ENCODE measurements around the gene CHMP1A.
A peak's percentile ranks its signal among the peaks of the same experiment; 100 is the strongest.
"Not testable (repeated sequence)": the region's sequence is repeated elsewhere in the genome, so short reads cannot be mapped to it uniquely, and the experiment has no call there.

CHMP1A gene

GRCh38 chr16:89700649-89701424, 43.3 kb upstream of the CHMP1A start:
- TF ChIP-seq, protein P1, sequence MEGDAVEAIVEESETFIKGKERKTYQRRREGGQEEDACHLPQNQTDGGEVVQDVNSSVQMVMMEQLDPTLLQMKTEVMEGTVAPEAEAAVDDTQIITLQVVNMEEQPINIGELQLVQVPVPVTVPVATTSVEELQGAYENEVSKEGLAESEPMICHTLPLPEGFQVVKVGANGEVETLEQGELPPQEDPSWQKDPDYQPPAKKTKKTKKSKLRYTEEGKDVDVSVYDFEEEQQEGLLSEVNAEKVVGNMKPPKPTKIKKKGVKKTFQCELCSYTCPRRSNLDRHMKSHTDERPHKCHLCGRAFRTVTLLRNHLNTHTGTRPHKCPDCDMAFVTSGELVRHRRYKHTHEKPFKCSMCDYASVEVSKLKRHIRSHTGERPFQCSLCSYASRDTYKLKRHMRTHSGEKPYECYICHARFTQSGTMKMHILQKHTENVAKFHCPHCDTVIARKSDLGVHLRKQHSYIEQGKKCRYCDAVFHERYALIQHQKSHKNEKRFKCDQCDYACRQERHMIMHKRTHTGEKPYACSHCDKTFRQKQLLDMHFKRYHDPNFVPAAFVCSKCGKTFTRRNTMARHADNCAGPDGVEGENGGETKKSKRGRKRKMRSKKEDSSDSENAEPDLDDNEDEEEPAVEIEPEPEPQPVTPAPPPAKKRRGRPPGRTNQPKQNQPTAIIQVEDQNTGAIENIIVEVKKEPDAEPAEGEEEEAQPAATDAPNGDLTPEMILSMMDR (IDR thresholded peaks at IDR 0.05; ENCODE audit: low read depth, low read length): peak; percentile 30
- in situ Hi-C loops (cut with HindIII; ENCODE audit: low sequenced_read_pairs): no loop called here
- H3K4me3 ChIP-seq (ENCODE audit: low read depth, low read length): peak overlapping the region; percentile 74
- peak; percentile 35 for DNase-seq (ENCODE audit: low read depth, low spot score)

GRCh38 chr16:89700100-89700648, 42.7 kb upstream of the CHMP1A start:
- peak; percentile 98 for DNase-seq (ENCODE audit: low read depth, low spot score)
- in situ Hi-C loops (cut with HindIII; ENCODE audit: low sequenced_read_pairs): no loop called here
- H3K4me3 ChIP-seq (ENCODE audit: low read depth, low read length): peak overlapping the region; percentile 74
- TF ChIP-seq, protein P1 (IDR thresholded peaks at IDR 0.05; ENCODE audit: low read depth, low read length): peak; percentile 70

DNA sequence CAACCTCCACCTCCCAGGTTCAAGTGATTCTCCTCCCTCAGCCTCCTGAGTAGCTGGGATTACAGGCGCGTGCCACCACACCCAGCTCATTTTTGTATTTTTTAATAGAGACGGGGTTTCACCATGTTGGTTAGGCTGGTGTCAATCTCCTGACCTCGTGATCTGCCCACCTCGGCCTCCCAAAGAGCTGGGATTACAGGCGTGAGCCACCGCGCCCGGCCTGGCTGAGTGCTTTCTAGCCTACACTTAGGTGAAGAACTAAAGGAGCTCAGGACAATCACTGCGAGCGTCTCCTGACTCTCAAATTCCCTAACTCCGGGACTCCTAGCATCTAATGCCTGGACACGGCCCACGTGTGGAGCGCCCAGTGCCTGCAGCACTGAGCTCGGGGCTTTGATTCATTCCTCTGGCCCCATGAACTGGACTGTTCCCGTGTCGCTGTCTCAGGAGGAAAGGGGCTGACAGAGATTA, 42.2 kb upstream of the CHMP1A start:
- peak overlapping the region; percentile 16 for H3K4me3 ChIP-seq (ENCODE audit: low read depth, low read length)
- in situ Hi-C loops (cut with HindIII; ENCODE audit: low sequenced_read_pairs): not testable (repeated sequence)

GRCh38 chr16:89698717-89699116, 41.2 kb upstream of the CHMP1A start:
- H3K4me3 ChIP-seq (ENCODE audit: low read depth, low read length); DNase-seq (ENCODE audit: low read depth, low spot score); in situ Hi-C loops (cut with HindIII; ENCODE audit: low sequenced_read_pairs): not testable (repeated sequence)

More for the DNA sequence above, 42.2 kb upstream of the CHMP1A start:
- not testable (repeated sequence) for DNase-seq (ENCODE audit: low read depth, low spot score)

GRCh38 chr16:89697616-89698331, 40.3 kb upstream of the CHMP1A start:
- TF ChIP-seq, protein P1 (IDR thresholded peaks at IDR 0.05; ENCODE audit: low read depth, low read length): no peak
- no peak for DNase-seq (ENCODE audit: low read depth, low spot score)
- in situ Hi-C loops (cut with HindIII; ENCODE audit: low sequenced_read_pairs): no loop called here

DNA sequence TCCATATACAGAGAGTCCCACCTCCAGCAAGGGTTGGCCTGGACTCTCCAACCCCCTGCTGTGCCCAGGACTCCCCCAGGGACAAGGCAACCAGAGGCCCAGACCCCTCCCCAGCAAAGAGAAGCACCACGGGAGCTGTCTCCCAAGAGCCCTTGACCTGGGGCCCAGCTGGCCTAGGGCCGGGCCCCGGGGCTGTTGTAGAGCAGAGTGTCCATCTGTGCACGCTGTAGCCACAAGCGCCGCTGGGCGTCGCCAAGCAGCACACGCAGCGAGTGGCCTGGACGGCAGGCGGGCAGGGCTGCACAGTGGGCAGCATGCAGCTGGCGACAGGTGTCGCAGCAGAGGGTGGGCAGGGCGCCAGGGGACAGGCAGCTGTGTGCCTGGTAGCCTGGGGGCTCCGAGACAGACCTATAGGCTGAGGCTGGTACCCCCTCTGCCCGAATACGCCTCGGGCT, 39.7 kb upstream of the CHMP1A start:
- no peak for DNase-seq (ENCODE audit: low read depth, low spot score)
- H3K4me3 ChIP-seq (ENCODE audit: low read depth, low read length): no peak overlapping the region
- TF ChIP-seq, protein P1 (IDR thresholded peaks at IDR 0.05; ENCODE audit: low read depth, low read length): no peak
- in situ Hi-C loops (cut with HindIII; ENCODE audit: low sequenced_read_pairs): no loop called here

More at GRCh38 chr16:89697616-89698331, 40.3 kb upstream of the CHMP1A start:
- H3K4me3 ChIP-seq (ENCODE audit: low read depth, low read length): no peak overlapping the region

DNA sequence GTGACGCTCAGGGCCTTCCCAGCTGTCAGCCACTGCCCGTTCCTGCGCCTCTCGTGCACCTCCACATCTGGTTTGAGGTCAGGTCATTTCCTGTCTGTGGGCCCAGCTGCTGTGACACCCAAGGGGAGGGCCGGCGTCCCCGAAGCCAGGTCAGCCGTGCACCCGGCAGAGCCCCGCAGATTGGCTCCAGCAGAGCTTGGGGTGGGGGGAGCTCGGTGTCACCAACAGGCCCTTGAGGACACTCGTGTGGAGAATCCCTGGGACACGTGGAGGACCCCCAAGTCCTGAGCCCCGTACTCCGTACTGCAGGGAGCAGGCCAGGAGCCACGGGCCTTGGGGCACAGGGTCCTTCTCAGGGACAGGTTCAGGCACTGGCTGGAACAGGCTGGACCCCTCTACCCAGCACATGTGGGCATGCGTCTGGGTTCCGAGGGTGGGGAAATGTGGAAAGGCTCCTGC, 39.2 kb upstream of the CHMP1A start:
- no peak for DNase-seq (ENCODE audit: low read depth, low spot score)
- no peak overlapping the region for H3K4me3 ChIP-seq (ENCODE audit: low read depth, low read length)
- in situ Hi-C loops (cut with HindIII; ENCODE audit: low sequenced_read_pairs): no loop called here
- TF ChIP-seq, protein P1 (IDR thresholded peaks at IDR 0.05; ENCODE audit: low read depth, low read length): no peak
